HG03439 (cell line): ENCODE results near the gene FAM240B.

ENCODE experiments used
- ATAC-seq: cut with Tn5 transposase; IDR thresholded peaks from one replicate; pipeline ENCODE4 v1.9.1; 2021; ENCODE audit warnings: mild to moderate bottlenecking, moderate library complexity; ENCODE audit not compliant: unreplicated experiment

The FAM240B gene

DNA sequence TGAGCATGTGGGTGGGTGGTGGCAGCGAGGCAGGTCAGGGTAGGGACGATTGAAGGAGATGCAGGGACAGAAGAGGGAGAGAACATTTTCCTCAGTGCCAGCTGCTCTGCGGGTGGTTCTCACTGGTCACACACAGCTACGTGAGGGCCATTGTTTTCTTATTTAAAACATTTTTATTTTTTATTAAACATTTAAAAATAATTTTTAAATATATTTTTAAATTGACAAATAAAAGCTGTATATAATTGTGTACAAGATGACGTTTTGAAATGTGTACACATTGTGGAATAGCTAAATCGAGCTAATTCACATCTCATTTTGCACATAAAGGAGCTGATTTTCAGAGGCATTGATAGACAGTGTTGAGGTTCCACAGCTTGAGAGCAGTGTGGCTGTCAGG, 14.0 kb downstream of the FAM240B start:
- ATAC-seq: no peak

DNA sequence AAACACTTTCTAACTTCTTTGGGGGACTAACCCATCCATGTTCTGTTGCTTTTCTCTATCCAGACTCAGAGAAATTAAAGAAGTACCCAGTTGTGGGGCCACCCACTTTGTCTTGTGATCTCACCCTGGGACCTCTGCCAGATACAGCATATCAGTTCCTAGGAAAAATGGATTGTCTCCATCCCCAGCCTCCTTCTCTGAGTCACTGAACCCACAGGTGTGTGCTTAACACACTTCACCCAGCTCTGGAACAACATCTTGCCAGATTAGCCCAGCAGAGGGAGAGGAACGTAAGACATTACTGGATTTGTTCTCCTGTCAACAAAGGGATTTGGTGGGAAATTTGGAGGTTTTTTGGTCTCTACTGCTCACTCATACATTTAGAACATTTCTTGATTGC, 19.2 kb downstream of the FAM240B start:
- ATAC-seq: no peak

DNA sequence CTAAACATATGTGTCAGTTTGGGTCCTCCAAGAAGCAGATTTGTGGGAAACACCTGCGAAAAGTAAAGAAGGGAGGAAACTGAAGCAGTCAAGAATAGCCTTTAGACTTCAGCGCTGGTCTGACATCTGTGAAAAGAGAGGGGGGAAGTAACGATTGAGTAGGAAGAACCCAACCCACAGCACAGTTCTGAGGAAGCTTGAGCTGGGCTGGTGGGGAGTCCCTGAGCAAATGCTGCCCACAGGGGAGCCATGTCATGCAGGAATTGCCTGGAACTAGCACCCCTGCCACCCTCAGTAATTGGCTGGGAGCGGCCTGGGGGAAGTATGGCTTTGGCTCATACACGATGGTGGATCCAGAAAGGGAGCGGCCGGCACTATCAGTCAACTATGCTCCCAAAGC, 20.6 kb downstream of the FAM240B start:
- ATAC-seq: no peak

- ATAC-seq: no peak
Observed at GRCh38 chr9:38697776-38698300, 22.1 kb downstream of the FAM240B start.

- no peak for ATAC-seq
Observed at GRCh38 chr9:38696999-38697398, 22.9 kb downstream of the FAM240B start.

GRCh38 chr9:38694676-38695075, 25.3 kb downstream of the FAM240B start:
- no peak for ATAC-seq

- ATAC-seq: no peak
Observed at GRCh38 chr9:38692707-38693106, 27.2 kb downstream of the FAM240B start.

DNA sequence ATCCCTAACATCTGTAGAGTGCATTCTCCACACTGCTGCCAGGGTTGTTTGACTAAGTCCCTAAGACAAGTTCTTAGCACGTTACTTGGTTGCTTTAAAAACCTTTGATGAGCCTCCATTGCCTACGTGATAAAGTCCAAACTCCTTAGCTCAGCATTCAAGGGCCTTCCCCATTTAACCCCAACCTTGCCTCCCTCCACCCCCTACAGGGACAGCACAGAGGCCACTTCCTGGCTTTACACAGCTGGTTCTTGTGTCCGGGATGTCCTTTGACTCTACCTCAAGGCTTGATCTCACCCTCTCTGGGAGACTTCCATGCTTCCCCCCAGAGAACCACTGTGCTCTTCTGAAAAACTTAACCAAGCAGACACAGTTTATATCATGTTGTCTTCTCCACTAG, 29.4 kb downstream of the FAM240B start:
- no peak for ATAC-seq

- ATAC-seq: no peak
Observed at GRCh38 chr9:38689678-38690077, 30.3 kb downstream of the FAM240B start.

DNA sequence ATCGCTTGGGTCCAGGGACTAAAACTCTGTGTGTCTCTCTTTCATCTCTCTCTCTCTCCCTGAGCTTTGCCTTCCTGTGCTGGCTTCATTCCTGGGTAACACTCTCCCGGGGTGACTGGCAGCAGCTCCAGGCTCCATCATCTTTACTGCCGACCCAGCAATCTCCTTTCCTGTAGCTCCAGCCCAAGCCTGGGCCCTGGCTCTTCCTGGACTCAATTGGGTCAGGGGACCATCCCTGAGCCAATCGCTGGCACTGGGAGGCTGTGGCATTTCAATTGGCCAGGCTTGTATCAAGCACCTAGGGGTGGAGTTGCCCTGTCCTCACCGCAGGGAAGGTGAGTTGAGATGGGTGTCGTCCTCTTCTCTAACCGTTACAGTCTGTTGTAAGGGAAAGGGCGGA, 31.9 kb downstream of the FAM240B start:
- ATAC-seq: no peak

GRCh38 chr9:38687389-38687842, 32.5 kb downstream of the FAM240B start:
- no peak for ATAC-seq

GRCh38 chr9:38686933-38687332, 33.0 kb downstream of the FAM240B start:
- no peak for ATAC-seq

- ATAC-seq: no peak
Observed at GRCh38 chr9:38685535-38685934, 34.4 kb downstream of the FAM240B start.

GRCh38 chr9:38683336-38683735, 36.6 kb downstream of the FAM240B start:
- ATAC-seq: no peak

DNA sequence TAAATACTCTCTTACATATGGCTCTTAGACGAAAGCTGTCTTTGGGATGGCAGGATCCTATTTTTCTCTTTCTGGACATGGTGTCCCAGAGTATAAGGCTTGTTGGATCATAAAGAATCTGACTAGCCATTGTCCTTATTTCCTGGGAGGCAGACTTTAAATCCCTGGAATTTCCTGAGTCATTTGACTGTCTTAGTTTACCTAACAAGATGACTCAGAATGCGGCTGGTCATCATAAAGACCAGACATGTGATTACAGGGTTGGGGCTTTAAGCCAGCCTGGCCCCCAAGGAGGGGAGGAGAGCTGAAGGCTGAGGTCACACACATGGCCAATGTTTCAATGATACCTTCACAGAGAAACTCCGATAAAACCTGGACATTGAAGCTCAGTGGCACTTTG, 37.2 kb downstream of the FAM240B start:
- no peak for ATAC-seq

DNA sequence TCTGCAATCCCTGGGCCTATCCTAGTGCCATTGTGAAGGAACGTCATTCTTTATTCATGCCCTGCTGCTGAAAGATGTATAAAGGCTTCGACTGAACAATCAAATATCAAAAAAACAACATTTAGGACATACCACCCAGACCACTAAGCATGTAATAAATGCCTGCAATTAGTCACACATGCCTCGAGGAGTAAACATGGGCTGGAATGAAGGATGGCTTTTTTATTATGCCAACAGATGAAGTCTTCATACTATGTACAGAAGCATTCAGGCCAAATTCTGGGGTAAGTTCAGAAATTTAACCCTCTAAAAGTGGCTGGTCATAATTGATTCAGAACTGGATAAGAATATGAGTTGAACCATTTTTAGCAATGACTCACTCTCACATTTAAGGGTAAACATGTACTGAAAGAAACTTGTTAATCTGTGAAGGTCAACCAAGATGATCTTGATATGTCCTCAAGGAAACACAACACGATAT, 38.1 kb downstream of the FAM240B start:
- ATAC-seq: no peak

GRCh38 chr9:38680837-38681445, 39.0 kb downstream of the FAM240B start:
- ATAC-seq: no peak

DNA sequence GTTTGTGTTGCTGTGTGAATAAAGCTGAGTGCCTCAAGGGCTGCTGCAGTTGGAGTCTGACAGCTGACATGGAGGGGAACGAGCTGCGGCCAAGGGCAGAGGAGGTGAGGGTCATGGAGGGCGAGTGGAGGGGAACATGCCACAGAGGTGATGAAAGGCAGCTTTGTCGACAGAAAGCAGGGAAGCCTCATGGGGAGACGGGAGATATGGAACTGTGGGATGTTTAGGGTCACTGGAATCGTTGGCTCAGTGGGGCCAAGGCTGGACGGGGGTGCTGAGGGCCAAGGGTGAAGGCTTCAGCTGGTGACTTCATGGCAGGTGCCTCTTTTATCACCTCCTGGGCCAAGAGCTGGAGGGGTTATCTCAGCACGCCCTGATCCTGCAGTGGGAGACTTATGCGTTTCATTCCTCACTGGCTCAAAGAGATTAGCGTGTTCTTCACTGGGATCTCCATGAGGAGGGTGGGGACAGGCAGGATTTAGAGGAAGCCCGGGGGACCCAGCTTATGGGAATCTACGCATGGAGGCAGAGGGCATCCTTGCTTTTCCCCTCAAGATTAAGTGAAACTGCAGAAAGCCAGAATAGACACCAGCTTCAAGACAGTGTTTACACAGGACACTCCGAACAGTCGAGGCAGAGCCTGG, 42.2 kb downstream of the FAM240B start:
- ATAC-seq: no peak

GRCh38 chr9:38675831-38676230, 44.1 kb downstream of the FAM240B start:
- ATAC-seq: no peak

GRCh38 chr9:38675211-38675610, 44.7 kb downstream of the FAM240B start:
- ATAC-seq: no peak

DNA sequence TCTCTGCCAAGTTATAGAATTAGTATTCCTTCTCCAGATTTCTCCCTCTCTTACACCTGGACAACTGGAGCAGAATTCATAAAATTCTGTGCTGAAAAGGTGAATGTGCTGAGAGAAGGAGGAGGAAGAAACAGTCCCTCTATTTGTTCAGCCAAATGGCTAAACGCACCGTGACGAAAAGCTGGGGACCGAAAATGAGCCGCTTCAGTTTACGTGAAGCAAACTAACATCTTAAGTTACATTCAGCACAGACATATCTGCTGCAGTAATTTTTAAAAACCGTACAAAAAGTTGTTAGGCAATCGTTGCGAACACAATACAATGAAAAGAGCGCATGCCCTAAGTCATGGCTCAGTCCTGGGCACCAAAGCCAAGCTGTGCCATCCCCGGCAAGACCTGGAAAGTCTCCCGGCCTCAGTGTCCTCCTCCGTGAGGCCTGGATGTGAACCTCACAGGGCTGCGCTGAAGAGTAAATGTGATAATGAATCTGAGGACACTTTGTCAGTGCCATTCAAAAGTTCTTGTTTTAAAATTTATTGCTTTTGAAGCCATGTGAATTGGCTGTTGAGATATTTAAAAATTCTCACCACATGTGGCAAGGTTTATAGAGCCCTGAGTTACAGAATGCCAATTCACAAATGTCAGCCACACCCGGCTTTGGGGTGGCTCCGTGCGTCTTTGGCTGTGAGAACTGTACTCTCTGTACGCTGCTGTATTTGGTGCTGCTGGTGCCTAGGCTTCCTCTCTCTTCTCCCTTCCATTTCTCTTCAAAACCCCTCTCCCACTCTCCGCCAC, 46.3 kb downstream of the FAM240B start:
- ATAC-seq: no peak

GRCh38 chr9:38671748-38672147, 48.2 kb downstream of the FAM240B start:
- ATAC-seq: no peak
